ENCODE measurements around the gene PLCL1. TPM values are rescaled to one million over a fixed set of nuclear protein-coding genes. Genes with fewer than 3 reads are reported as not detected.

Gene PLCL1
- total and polyA plus RNA-seq, 12 donors, result 17.3 to 131 (median 102) TPM

- Histone ChIP-seq H3K4me1 (peaks cover 0 to 42% (median 21%) of the 10 kb centered on the region in 9 donors), H3K27me3 (peaks cover 0 to 30% (median 0%) of the 10 kb centered on the region in 7 donors), H3K36me3 (no peaks in the 10 kb centered on the region), H3K9me3 (no peaks in the 10 kb centered on the region), H3K27ac (no peak overlapping the region), H3K4me3 (no peak overlapping the region)
- ATAC-seq (no peak), DNase-seq (no peak)
- intact Hi-C loops (cut with DNase I), result loop anchor here in 1 of 10 donors (5.0 to 10.0 kb wide), 2 partner anchors 328 to 496 kb away; no protein-coding TSS in a partner anchor
- TF ChIP-seq CTCF (IDR thresholded peaks at IDR 0.05), result no peak
- 65 to 71% methylated on average over 3 of the region's 3 CpGs for WGBS, 2 donors
Measured at GRCh38 chr2:197799068-197799467, 5.3 kb upstream of the PLCL1 start.

GRCh38 chr2:197800091-197800490 is 4.3 kb upstream of the PLCL1 start:
- ATAC-seq (no peak), DNase-seq (no peak)
- Histone ChIP-seq H3K4me3 (no peak overlapping the region), H3K27me3 (peaks cover 0 to 34% (median 0%) of the 10 kb centered on the region in 7 donors), H3K4me1 (peaks cover 0 to 43% (median 21%) of the 10 kb centered on the region in 9 donors), H3K36me3 (no peaks in the 10 kb centered on the region), H3K9me3 (no peaks in the 10 kb centered on the region), H3K27ac (no peak overlapping the region)
- 63 to 65% methylated on average over 2 of the region's 2 CpGs for WGBS, 2 donors
- no peak for TF ChIP-seq CTCF (IDR thresholded peaks at IDR 0.05)
- intact Hi-C loops (cut with DNase I), result loop anchor here in 9 of 10 donors (2.0 to 10.0 kb wide), 11 partner anchors 75 to 497 kb away; no protein-coding TSS in a partner anchor

GRCh38 chr2:197801033-197801432 is 3.4 kb upstream of the PLCL1 start:
- Histone ChIP-seq H3K9me3 (no peaks in the 10 kb centered on the region), H3K36me3 (no peaks in the 10 kb centered on the region), H3K27me3 (peaks cover 0 to 34% (median 0%) of the 10 kb centered on the region in 7 donors), H3K4me3 (no peak overlapping the region), H3K4me1 (peaks cover 0 to 43% (median 21%) of the 10 kb centered on the region in 9 donors), H3K27ac (no peak overlapping the region)
- DNase-seq, result no peak
- intact Hi-C loops (cut with DNase I), result loop anchor here in 9 of 10 donors (2.0 to 10.0 kb wide), 11 partner anchors 74 to 496 kb away; no protein-coding TSS in a partner anchor
- no peak for TF ChIP-seq CTCF (IDR thresholded peaks at IDR 0.05)
- ATAC-seq, result no peak

GRCh38 chr2:197803033-197803444 is 1.4 kb upstream of the PLCL1 start:
- intact Hi-C loops (cut with DNase I), result loop anchor here in 9 of 10 donors (1.0 to 10.0 kb wide), 13 partner anchors 72 to 494 kb away; no protein-coding TSS in a partner anchor
- Histone ChIP-seq H3K4me3 (peak overlapping the region in 4 of 10 donors; percentile 77 to 85 (median 84)), H3K36me3 (no peaks in the 10 kb centered on the region), H3K4me1 (peaks cover 0 to 45% (median 24%) of the 10 kb centered on the region in 9 donors), H3K27me3 (peaks cover 0 to 28% (median 0%) of the 10 kb centered on the region in 7 donors), H3K9me3 (no peaks in the 10 kb centered on the region), H3K27ac (peak overlapping the region in 6 of 10 donors; percentile 76 to 88 (median 84))
- peak; percentile 31 to 71 (median 60) for ATAC-seq
- 11 to 15% methylated on average over 2 of the region's 2 CpGs for WGBS, 2 donors
- peak in 1 of 2 donors; percentile 43 for DNase-seq
- peak; percentile 49 to 89 (median 74) for TF ChIP-seq CTCF (IDR thresholded peaks at IDR 0.05)
